ENCODE results near the gene HTD2. TPM values are rescaled to one million over a fixed set of nuclear protein-coding genes. Genes with fewer than 3 reads are reported as not detected.
"Not testable (repeated sequence)": the region's sequence is repeated elsewhere in the genome, so short reads cannot be mapped to it uniquely, and the experiment has no call there.

HTD2 gene
- total RNA-seq, 3 donors from 2014 or later, result 14.4 to 16.1 (median 15.9) TPM

DNA sequence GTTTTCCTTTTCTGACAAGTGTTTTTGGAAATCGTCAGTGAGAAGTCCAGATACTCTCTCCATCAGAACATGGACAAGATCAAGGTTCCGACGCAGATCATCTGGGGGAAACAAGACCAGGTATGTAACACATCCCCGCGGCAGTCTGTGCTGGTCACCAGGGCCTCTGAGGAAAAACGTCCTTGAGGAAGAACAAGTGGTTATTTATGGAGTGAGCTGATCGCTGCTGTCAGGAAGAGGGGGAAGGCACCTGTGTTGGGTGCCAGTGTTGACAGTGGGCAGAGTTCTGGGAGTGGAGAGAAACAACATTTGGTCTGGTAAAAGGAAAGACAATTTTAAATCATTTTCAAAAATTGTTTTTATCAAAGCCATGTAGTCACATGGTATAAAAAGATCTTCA is 21.0 kb upstream of the HTD2 start:
- no peaks in the 10 kb centered on the region for H3K27me3 Mint-ChIP-seq (ENCODE audit: low read depth)
- no peaks in the 10 kb centered on the region for H3K4me1 Mint-ChIP-seq (ENCODE audit: low read depth)
- ATAC-seq (no peak), DNase-seq (no peak)
- H3K4me3 Mint-ChIP-seq, result no peak overlapping the region
- H3K9me3 Mint-ChIP-seq, result no peaks in the 10 kb centered on the region
- H3K36me3 Mint-ChIP-seq (ENCODE audit: insufficient read depth), result peaks cover 11% of the 10 kb centered on the region

DNA sequence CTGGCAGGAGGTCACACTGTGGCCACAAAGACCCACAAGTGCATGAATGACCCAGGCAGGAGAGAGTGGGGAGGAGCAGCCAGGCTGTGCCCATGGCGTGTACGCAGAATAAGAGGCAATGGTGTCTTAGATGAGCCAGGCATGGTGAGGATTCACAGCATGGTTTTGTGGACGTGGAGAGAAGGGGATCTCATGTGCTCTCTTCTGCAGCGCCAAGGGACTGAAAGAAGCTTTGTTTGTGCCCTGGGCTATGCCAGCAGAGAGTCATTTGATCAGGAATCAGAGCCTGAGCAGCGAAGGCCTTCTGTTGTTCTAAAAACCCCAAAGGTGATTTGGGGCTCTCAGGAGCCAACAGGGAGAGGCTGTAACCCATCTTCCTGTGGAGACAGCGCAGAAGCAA is 19.0 kb upstream of the HTD2 start:
- Mint-ChIP-seq H3K4me3 (no peak overlapping the region), H3K27me3 (ENCODE audit: low read depth) (no peaks in the 10 kb centered on the region), H3K4me1 (ENCODE audit: low read depth) (no peaks in the 10 kb centered on the region), H3K36me3 (ENCODE audit: insufficient read depth) (peaks cover 8% of the 10 kb centered on the region), H3K9me3 (no peaks in the 10 kb centered on the region)
- DNase-seq, result no peak
- no peak for ATAC-seq

DNA sequence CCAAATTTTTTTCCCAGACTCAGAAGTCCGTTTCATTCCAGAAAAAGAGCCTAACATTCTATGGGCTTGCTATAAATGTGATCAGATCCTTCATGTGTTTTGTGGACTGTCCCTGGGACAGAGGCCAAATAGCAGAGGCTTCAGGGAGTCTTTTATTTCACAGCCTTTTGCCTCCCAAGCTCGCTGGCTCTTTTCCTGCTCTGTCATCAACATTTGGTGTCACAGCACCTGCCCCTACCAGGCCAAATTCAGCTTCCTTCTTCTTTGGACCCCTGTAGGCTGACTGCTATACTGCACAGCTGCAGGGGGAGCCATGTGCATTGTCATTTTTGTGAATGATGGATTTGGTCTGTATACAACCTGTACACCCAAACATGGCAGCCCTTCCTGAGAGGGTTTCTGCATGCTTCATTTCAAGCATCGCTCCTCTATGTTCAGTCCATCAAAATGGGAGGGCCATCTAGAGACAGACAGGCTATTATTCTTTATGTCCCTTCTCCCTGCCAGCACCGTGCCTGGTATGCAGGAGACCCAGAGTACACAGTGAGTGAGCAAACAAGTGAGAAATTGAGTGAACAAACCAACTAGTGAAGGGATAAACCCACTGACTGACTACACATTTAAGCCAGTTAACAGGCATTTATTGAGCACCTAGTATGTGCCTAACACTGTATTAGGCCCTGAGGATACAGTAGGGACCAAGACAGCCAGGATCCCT is 18.1 kb upstream of the HTD2 start:
- no peak for ATAC-seq
- peaks cover 8% of the 10 kb centered on the region for H3K36me3 Mint-ChIP-seq (ENCODE audit: insufficient read depth)

DNA sequence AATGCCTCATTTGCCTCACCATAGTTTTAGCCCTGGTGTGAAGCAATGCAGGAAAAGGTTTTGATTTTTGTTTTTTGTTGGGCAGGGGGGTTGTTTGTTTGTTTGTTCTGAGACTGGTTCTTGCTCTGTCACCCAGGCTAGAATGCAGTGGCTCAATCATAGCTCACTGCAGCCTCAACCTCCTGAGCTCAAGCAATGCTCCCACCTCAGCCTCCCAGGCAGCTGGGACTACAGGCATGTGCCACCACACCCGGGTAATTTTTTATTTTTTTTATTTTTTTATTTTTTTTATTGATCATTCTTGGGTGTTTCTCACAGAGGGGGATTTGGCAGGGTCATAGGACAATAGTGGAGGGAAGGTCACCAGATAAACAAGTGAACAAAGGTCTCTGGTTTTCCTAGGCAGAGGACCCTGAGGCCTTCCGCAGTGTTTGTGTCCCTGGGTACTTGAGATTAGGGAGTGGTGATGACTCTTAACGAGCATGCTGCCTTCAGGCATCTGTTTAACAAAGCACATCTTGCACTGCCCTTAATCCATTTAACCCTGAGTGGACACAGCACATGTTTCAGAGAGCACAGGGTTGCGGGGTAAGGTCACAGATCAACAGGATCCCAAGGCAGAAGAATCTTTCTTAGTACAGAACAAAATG is 17.2 kb upstream of the HTD2 start:
- H3K4me1 Mint-ChIP-seq (ENCODE audit: low read depth); H3K4me3 Mint-ChIP-seq; DNase-seq; ATAC-seq; H3K27me3 Mint-ChIP-seq (ENCODE audit: low read depth); H3K36me3 Mint-ChIP-seq (ENCODE audit: insufficient read depth); H3K9me3 Mint-ChIP-seq: not testable (repeated sequence)

More for the DNA sequence above, 18.1 kb upstream of the HTD2 start:
- Mint-ChIP-seq H3K9me3 (no peaks in the 10 kb centered on the region), H3K27me3 (ENCODE audit: low read depth) (no peaks in the 10 kb centered on the region), H3K4me1 (ENCODE audit: low read depth) (no peaks in the 10 kb centered on the region), H3K4me3 (no peak overlapping the region)
- DNase-seq, result no peak

DNA sequence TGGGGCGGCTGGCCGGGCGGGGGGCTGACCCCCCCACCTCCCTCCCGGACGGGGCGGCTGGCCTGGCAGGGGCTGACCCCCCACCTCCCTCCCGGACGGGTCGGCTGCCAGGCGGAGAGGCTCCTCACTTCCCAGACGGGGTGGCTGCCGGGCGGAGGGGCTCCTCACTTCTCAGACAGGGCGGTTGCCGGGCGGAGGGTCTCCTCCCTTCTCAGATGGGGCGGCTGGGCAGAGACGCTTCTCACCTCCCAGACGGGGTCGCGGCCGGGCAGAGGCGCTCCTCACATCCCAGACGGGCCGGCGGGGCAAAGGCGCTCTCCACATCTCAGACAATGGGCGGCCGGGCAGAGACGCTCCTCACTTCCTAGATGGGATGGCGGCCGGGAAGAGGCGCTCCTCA is 15.9 kb upstream of the HTD2 start:
- not testable (repeated sequence) for H3K36me3 Mint-ChIP-seq (ENCODE audit: insufficient read depth); ATAC-seq; H3K4me3 Mint-ChIP-seq; H3K9me3 Mint-ChIP-seq; H3K27me3 Mint-ChIP-seq (ENCODE audit: low read depth); H3K4me1 Mint-ChIP-seq (ENCODE audit: low read depth); DNase-seq

DNA sequence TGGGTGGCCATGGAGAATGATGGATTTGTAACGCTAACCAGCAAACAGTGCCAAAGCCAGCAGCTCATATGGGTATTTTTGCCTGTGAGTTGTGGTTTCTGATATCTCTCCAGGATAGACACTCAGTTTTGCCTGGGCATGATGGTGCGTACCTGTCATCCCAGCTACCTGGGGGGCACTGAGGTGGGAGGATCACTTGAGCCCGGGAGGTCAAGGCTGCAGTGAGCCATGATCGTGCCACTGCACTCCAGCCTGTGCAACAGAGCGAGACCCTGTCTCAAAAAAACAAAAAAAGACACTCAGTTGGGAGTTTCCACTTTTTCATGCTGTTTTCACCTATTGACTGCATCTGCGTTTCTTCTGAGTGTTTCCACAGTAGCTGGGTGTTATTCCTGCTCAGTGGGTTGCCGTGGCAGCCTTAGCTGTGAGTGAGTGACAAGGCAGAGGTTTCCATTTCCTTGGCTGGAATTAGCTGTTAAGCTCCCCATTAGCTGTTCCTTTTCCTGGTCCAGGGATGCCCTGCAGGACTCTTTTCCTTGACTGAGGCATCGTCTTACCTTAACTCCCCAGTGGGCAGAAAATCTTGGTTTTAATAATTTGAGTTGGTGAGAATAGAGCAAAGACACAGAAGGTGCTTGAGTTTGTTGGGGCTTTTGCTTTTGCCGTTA is 14.5 kb upstream of the HTD2 start:
- Mint-ChIP-seq H3K27me3 (ENCODE audit: low read depth) (no peaks in the 10 kb centered on the region), H3K4me3 (no peak overlapping the region), H3K36me3 (ENCODE audit: insufficient read depth) (peaks cover 6% of the 10 kb centered on the region), H3K9me3 (no peaks in the 10 kb centered on the region), H3K4me1 (ENCODE audit: low read depth) (no peaks in the 10 kb centered on the region)
- ATAC-seq (no peak), DNase-seq (no peak)

DNA sequence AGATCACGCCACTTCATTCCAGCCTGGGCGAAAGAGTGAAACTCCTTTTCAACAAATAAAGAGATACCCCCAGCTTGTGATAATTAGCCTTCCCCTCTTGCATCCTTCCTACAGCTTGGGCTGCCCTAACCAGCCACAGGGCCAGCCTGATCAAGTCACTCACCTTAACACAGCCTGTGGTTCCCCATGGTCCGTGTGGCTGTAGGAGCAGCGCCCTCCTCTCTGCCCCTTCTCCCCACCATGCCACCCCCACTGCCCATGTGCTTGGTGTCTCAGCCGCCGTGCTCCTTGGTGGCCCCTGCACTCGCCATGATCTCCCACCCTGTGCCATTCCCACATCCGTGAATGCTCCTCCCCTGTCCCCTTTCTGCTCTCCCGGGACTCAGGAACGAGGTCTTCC is 13.5 kb upstream of the HTD2 start:
- Mint-ChIP-seq H3K36me3 (ENCODE audit: insufficient read depth) (peaks cover 4% of the 10 kb centered on the region), H3K27me3 (ENCODE audit: low read depth) (peaks cover under 1% of the 10 kb centered on the region), H3K4me1 (ENCODE audit: low read depth) (no peaks in the 10 kb centered on the region), H3K4me3 (no peak overlapping the region), H3K9me3 (no peaks in the 10 kb centered on the region)
- DNase-seq, result no peak
- ATAC-seq, result no peak

DNA sequence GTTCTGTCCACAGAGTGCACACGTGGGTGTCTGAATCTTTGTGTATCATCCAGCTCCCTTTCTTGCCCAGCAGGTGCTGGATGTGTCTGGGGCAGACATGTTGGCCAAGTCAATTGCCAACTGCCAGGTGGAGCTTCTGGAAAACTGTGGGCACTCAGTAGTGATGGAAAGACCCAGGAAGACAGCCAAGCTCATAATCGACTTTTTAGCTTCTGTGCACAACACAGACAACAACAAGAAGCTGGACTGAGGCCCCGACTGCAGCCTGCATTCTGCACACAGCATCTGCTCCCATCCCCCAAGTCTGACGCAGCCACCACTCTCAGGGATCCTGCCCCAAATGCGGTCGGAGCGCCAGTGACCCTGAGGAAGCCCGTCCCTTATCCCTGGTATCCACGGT is 12.8 kb upstream of the HTD2 start:
- peaks cover 4% of the 10 kb centered on the region for H3K36me3 Mint-ChIP-seq (ENCODE audit: insufficient read depth)
- no peaks in the 10 kb centered on the region for H3K4me1 Mint-ChIP-seq (ENCODE audit: low read depth)
- no peak overlapping the region for H3K4me3 Mint-ChIP-seq
- H3K27me3 Mint-ChIP-seq (ENCODE audit: low read depth), result peaks cover 7% of the 10 kb centered on the region
- DNase-seq (no peak), ATAC-seq (no peak)
- H3K9me3 Mint-ChIP-seq, result no peaks in the 10 kb centered on the region

DNA sequence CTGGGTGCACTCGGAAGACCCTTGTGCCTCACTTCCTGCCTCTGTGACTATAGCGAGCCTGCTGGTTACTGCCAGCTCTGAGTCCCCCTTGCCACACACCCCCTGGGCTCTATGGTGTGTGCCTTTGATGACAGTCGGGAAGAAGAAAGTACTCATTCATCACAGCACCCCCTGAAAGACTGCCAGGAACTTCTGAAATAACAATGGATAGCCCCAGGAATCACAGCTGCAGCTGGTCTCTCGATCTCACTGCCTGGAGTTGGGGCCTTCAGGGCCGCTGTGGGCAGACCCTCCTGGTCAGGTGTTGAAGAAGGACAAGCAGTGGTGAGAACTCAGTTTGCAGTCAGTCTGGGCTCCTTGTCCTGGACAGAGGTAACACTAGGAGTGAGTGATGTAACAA is 10.1 kb upstream of the HTD2 start:
- Mint-ChIP-seq H3K4me1 (ENCODE audit: low read depth) (no peaks in the 10 kb centered on the region), H3K27me3 (ENCODE audit: low read depth) (peaks cover 19% of the 10 kb centered on the region), H3K4me3 (no peak overlapping the region), H3K36me3 (ENCODE audit: insufficient read depth) (peaks cover 4% of the 10 kb centered on the region), H3K9me3 (peaks cover under 1% of the 10 kb centered on the region)
- DNase-seq (no peak), ATAC-seq (no peak)

DNA sequence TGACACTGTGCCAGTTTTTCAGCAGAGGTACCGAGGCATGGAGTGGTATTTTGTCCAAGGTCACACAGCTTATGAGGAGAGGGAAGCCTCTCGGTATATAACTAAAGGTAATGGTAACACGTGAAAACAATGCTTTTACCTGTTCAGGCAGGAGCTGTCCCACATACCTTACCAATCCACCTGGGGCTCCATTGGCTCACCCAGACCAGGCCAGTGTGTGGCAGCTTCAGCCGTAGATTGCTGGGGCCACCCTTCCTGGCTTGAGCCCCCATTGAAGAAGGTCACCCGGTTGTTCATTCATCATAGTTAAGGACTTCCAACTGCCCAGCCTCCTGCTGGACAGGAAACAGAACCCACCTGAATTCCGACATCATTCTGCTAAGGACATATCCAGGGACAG is 9.5 kb upstream of the HTD2 start:
- Mint-ChIP-seq H3K27me3 (ENCODE audit: low read depth) (peaks cover 21% of the 10 kb centered on the region), H3K36me3 (ENCODE audit: insufficient read depth) (peaks cover 4% of the 10 kb centered on the region), H3K4me3 (no peak overlapping the region), H3K9me3 (peaks cover 4% of the 10 kb centered on the region), H3K4me1 (ENCODE audit: low read depth) (no peaks in the 10 kb centered on the region)
- DNase-seq (no peak), ATAC-seq (no peak)

DNA sequence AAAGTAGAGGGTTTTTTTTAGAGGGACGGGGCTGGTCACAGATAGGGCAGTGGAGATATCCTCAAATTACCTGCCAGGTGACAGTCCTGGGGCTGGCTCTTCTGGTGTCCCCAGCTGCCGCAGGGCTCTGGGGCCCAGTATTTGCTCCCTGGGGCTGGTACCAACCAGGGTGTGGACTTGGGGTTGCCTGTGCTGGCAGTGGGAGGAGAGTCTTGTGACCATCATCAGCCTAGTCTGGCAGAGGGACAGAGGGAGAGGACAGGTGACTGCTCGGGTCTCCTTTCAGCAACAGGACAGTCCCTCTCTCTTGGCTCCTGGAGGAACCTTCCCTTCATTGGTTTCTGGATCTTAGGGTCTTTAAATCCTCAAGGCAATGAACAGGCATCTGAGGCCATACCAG is 8.1 kb upstream of the HTD2 start:
- H3K27me3 Mint-ChIP-seq (ENCODE audit: low read depth), result peaks cover 30% of the 10 kb centered on the region
- H3K4me3 Mint-ChIP-seq, result no peak overlapping the region
- ATAC-seq (no peak), DNase-seq (no peak)
- H3K4me1 Mint-ChIP-seq (ENCODE audit: low read depth), result no peaks in the 10 kb centered on the region
- H3K9me3 Mint-ChIP-seq, result peaks cover 4% of the 10 kb centered on the region
- peaks cover 4% of the 10 kb centered on the region for H3K36me3 Mint-ChIP-seq (ENCODE audit: insufficient read depth)

DNA sequence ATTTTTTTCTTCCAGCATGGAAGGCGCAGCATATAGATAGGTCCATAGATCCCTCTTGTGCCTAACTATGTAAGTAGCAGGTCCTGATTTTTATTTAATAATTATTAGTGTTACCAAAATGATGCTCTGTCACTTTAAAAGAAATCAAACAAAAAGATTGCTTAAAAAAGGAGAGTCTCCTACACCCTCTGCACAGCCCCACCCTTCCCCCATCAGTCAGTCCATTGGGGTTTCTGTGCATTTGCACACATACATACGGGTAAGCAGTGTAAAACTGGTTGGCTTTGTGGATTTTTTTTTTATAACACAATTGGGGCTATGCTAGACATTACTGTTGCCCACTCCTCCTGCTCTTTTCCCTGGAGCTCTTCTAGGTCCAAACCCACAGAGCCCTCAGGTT is 7.2 kb upstream of the HTD2 start:
- peaks cover 2% of the 10 kb centered on the region for H3K36me3 Mint-ChIP-seq (ENCODE audit: insufficient read depth)
- ATAC-seq (no peak), DNase-seq (no peak)
- no peak overlapping the region for H3K4me3 Mint-ChIP-seq
- H3K9me3 Mint-ChIP-seq, result peaks cover 4% of the 10 kb centered on the region
- H3K4me1 Mint-ChIP-seq (ENCODE audit: low read depth), result no peaks in the 10 kb centered on the region
- peaks cover 30% of the 10 kb centered on the region for H3K27me3 Mint-ChIP-seq (ENCODE audit: low read depth)

DNA sequence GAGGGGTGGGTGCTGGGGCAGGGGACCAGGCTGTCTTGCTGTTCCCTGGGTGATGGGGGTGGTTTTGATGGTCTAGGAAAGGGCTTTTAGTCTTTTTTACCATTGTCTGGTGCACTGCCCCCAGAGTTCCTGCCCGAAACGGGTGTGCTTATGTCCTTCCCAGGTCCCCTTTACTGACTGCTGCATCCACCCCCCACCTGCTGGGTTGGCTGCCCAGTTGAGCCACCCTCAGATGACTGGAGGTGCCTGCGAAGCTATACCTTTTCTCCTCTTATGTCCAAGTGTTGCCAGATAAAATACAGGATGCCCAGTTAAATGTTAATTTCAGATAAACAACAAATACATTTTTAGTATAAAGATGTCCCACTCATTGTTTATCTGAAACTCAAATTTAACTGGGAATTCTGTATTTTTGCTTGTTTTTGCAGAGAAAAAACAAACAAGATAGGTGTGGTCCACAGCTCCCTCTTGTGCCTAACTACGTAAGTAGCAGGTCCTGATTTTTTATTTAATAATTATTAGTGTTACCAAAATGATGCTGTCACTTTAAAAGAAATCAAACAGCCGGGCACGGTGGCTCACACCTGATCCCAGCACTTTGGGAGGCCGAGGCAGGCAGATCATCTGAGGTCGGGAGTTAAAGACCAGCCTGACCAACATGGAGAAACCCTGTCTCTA is 6.3 kb upstream of the HTD2 start:
- peaks cover 30% of the 10 kb centered on the region for H3K27me3 Mint-ChIP-seq (ENCODE audit: low read depth)
- H3K9me3 Mint-ChIP-seq, result peaks cover 4% of the 10 kb centered on the region
- DNase-seq (no peak), ATAC-seq (no peak)
- no peak overlapping the region for H3K4me3 Mint-ChIP-seq
- no peaks in the 10 kb centered on the region for H3K4me1 Mint-ChIP-seq (ENCODE audit: low read depth)
- peaks cover 2% of the 10 kb centered on the region for H3K36me3 Mint-ChIP-seq (ENCODE audit: insufficient read depth)

DNA sequence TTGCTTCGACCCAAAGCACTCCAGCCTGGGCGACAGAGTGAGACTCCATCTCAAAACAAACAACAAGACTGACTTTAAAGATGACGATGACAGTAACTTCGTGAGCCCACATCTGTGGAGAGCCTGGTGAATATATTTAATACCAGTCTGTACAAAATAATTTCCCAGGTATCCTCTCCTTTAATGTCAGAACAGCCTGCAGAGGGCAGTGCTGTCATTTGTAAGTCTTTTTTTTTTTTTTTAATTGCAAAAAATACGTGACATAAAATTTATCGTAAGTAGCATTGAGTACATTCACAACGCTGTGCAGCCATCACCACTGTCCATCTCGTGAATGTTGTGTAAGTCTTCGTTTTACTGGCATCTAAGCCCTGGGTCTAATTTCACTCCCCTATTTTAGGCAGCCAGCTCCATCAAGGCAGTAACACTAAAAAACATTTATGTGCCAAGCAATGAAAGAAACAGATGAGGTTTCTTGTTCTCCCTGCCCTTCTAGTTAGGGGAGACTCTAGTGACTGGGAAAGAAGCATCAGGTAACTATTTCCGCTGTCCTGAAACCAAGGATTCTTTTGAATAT is 1.4 kb downstream of the HTD2 start:
- DNase-seq (no peak), ATAC-seq (no peak)
- Mint-ChIP-seq H3K27me3 (ENCODE audit: low read depth) (peaks cover 3% of the 10 kb centered on the region), H3K4me3 (peak overlapping the region; percentile 98), H3K36me3 (ENCODE audit: insufficient read depth) (peaks cover 18% of the 10 kb centered on the region), H3K4me1 (ENCODE audit: low read depth) (peaks cover 35% of the 10 kb centered on the region), H3K9me3 (no peaks in the 10 kb centered on the region)
